Cardiac muscle cell (in vitro differentiated cells and primary cell): ENCODE results near the gene RHBDL2. TPM values are rescaled to one million over a fixed set of nuclear protein-coding genes. Genes with fewer than 3 reads are reported as not detected.
"Not testable (repeated sequence)": the region's sequence is repeated elsewhere in the genome, so short reads cannot be mapped to it uniquely, and the experiment has no call there.

ENCODE experiments used
- DNase-seq, 2 donors: peaks; one replicate each; pipeline versions ENCODE4 v3.0.0 to v3.0.0-alpha.2; 2010 to 2017; ENCODE audit warnings: low read depth in 1 of 2, low spot score in 1 of 2
- H3K27ac ChIP-seq: fragments of 200-600 bp; sonication (generic); 2 replicates; pipeline ENCODE4 v1.5.1; 2016
- H3K27me3 ChIP-seq: fragments of 200-600 bp; sonication (generic); 2 replicates; pipeline ENCODE4 v1.6.0; 2016; ENCODE audit warnings: control low read depth
- H3K36me3 ChIP-seq: fragments of 200-600 bp; sonication (generic); 2 replicates; pipeline ENCODE4 v1.5.1; 2016; ENCODE audit warnings: control low read depth
- H3K4me1 ChIP-seq: fragments of 200-600 bp; sonication (generic); 2 replicates; pipeline ENCODE4 v1.8.1; 2017; ENCODE audit warnings: low read depth, mild to moderate bottlenecking, mixed run types
- H3K4me3 ChIP-seq: fragments of 200-600 bp; sonication (generic); 2 replicates; pipeline ENCODE4 v1.5.1; 2016; ENCODE audit warnings: mild to moderate bottlenecking
- H3K9me3 ChIP-seq: fragments of 200-600 bp; sonication (generic); 2 replicates; pipeline ENCODE4 v1.5.1; 2017; ENCODE audit warnings: low read depth, mild to moderate bottlenecking, control low read depth
- CTCF ChIP-seq: IDR thresholded peaks from 2 replicates; pipeline ENCODE4 v1.5.1; 2012; ENCODE audit warnings: low read depth, mild to moderate bottlenecking, low read length
- polyA plus RNA-seq: library from polyadenylated mRNA; unstranded; fragments of >200 nt; fragmentation: Nextera tagmentation; extraction: Ambion mirVana; gene quantifications from 2 replicates; pipeline ENCODE4 v1.2.1, GENCODE V29; 2016
- total RNA-seq: library from RNA; depleted of rRNA; stranded (reverse); fragments of >200 nt; gene quantifications from 2 replicates; pipeline ENCODE4 v1.2.3, GENCODE V29; 2016

RHBDL2 gene
- total and polyA plus RNA-seq, 2 experiments from 2014 or later, result 0.21 TPM; not detected in 1

DNA sequence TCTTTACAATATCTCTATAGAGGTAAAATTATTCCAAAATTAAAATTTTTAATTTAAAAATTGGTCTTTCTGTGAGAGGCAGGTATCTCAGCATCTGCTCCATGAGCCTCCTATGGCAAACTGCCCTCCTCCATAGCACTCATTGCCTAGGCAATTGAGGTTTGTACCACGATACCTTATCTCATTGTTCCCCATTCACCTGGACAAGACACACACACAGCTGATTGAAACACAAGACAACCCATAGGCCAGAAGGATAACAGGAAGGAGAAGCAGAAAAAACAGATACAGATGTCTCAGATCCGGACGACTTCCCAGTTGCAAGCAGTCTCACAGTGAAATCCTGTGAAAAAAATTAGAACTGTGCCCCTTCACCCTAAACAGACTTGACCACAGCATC, 24.3 kb downstream of the RHBDL2 start:
- TF ChIP-seq CTCF, result no peak
- H3K4me3 ChIP-seq, result no peak overlapping the region
- H3K36me3 ChIP-seq, result no peaks in the 10 kb centered on the region
- no peaks in the 10 kb centered on the region for H3K9me3 ChIP-seq
- no peak overlapping the region for H3K27ac ChIP-seq
- no peaks in the 10 kb centered on the region for H3K4me1 ChIP-seq
- H3K27me3 ChIP-seq, result no peaks in the 10 kb centered on the region
- no peak for DNase-seq

- Histone ChIP-seq H3K4me3 (no peak overlapping the region), H3K4me1 (no peaks in the 10 kb centered on the region), H3K27ac (no peak overlapping the region), H3K36me3 (no peaks in the 10 kb centered on the region), H3K27me3 (no peaks in the 10 kb centered on the region), H3K9me3 (no peaks in the 10 kb centered on the region)
- no peak for DNase-seq
- no peak for TF ChIP-seq CTCF
Observed at GRCh38 chr1:38915352-38915948, 26.2 kb downstream of the RHBDL2 start.

GRCh38 chr1:38914908-38915307, 26.7 kb downstream of the RHBDL2 start:
- H3K27me3 ChIP-seq, DNase-seq, H3K36me3 ChIP-seq, H3K9me3 ChIP-seq, H3K4me3 ChIP-seq, H3K27ac ChIP-seq, H3K4me1 ChIP-seq: not testable (repeated sequence)

GRCh38 chr1:38908821-38909220, 32.8 kb downstream of the RHBDL2 start:
- H3K9me3 ChIP-seq, result no peaks in the 10 kb centered on the region
- H3K4me1 ChIP-seq, result no peaks in the 10 kb centered on the region
- DNase-seq, result no peak
- H3K27ac ChIP-seq, result no peak overlapping the region
- H3K27me3 ChIP-seq, result no peaks in the 10 kb centered on the region
- H3K36me3 ChIP-seq, result no peaks in the 10 kb centered on the region
- no peak for TF ChIP-seq CTCF
- no peak overlapping the region for H3K4me3 ChIP-seq

DNA sequence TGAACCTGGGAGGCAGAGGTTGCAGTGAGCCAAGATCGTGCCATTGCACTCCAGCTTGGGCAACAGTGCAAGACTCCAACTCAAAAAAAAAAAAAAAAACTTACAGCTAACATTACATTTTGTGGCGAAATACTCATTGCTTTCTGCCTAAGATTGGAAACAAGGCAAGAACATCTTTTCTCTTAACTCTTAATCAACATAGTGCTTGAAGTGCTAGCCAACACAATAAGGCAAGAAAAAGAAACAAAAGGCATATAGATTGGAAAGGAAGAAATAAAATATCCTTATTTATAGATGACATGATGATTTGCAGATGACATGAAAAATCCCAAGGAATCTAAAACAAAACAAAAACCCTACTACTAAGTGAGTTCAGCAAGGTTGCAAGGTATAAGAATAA, 35.6 kb downstream of the RHBDL2 start:
- no peak for DNase-seq
- no peaks in the 10 kb centered on the region for H3K36me3 ChIP-seq

DNA sequence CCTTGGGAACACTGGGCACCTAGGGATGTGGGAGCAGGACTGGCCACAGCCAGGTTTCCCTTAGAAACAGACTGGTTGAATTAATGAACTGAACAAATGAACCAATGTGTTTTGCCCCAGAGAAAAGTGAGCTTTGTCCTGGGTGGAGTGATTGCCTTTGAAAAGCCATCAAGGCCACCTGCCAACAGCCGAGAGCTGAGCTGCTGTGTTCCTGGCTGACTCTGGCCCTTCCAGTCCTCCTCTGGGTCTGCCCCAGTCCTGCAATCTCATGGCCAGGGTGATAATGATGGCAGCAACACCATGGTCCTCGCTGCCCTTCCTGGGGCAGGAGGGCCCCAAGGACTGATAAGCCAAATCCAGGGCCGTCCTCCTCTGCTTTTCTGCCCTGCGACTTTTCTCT, 42.1 kb downstream of the RHBDL2 start:
- H3K4me1 ChIP-seq, result no peaks in the 10 kb centered on the region
- no peaks in the 10 kb centered on the region for H3K27me3 ChIP-seq
- H3K9me3 ChIP-seq, result no peaks in the 10 kb centered on the region
- H3K4me3 ChIP-seq, result no peak overlapping the region
- no peaks in the 10 kb centered on the region for H3K36me3 ChIP-seq
- no peak for TF ChIP-seq CTCF
- no peak overlapping the region for H3K27ac ChIP-seq
- no peak for DNase-seq

More for the DNA sequence above, 35.6 kb downstream of the RHBDL2 start:
- no peaks in the 10 kb centered on the region for H3K27me3 ChIP-seq
- H3K4me1 ChIP-seq, result no peaks in the 10 kb centered on the region
- H3K9me3 ChIP-seq, result no peaks in the 10 kb centered on the region
- no peak overlapping the region for H3K27ac ChIP-seq
- H3K4me3 ChIP-seq, result no peak overlapping the region
- no peak for TF ChIP-seq CTCF
